Activated T-helper 2 cell treated with anti-CD3 and anti-CD28 coated beads, Interferon-gamma antibody, Interleukin-2, Interleukin-4, amounts not matched to agents 10 μg/mL and 5 μg/mL and 100 μg/mL, durations not matched to agents 14 hours and 24 hours and 36 hours (primary cell): ENCODE data around the gene LINC00305. TPM values are rescaled to one million over a fixed set of nuclear protein-coding genes. Genes with fewer than 3 reads are reported as not detected.

ENCODE experiments used
- DNase-seq: peaks from one replicate; pipeline ENCODE4 v3.0.0; 2021; ENCODE audit warnings: low spot score
- H3K27ac Mint-ChIP-seq: one replicate; pipeline ENCODE4 v1.8.0; 2021; ENCODE audit warnings: mixed read lengths
- H3K27me3 Mint-ChIP-seq: one replicate; pipeline ENCODE4 v1.8.0; 2021; ENCODE audit warnings: low read depth, mixed read lengths
- H3K36me3 Mint-ChIP-seq: one replicate; pipeline ENCODE4 v1.8.0; 2021; ENCODE audit warnings: low read depth, mixed read lengths
- H3K4me1 Mint-ChIP-seq: one replicate; pipeline ENCODE4 v1.8.0; 2021; ENCODE audit warnings: low read depth, mixed read lengths
- H3K4me3 Mint-ChIP-seq: one replicate; pipeline ENCODE4 v1.8.0; 2021; ENCODE audit warnings: low read depth, mild to moderate bottlenecking, moderate library complexity, mixed read lengths
- H3K9me3 Mint-ChIP-seq: one replicate; pipeline ENCODE4 v1.8.0; 2021; ENCODE audit warnings: mixed read lengths
- intact Hi-C: fragments of 100-400 bp; cut with micrococcal nuclease; formaldehyde crosslinking; loops from one replicate; pipeline ENCODE4 v1.15.1; 2023
- total RNA-seq: library from RNA; stranded (reverse); gene quantifications from 2 replicates; pipeline ENCODE4 v1.2.3, GENCODE V29; 2022

Gene LINC00305
- total RNA-seq, 1 donor from 2014 or later: not detected

GRCh38 chr18:64052772-64053171, 96.1 kb downstream of the LINC00305 start:
- Mint-ChIP-seq H3K27me3 (no peaks in the 10 kb centered on the region), H3K27ac (no peak overlapping the region), H3K9me3 (no peaks in the 10 kb centered on the region), H3K4me3 (no peak overlapping the region), H3K4me1 (no peaks in the 10 kb centered on the region), H3K36me3 (no peaks in the 10 kb centered on the region)
- no peak for DNase-seq
- intact Hi-C loops: no loop called here

- H3K9me3 Mint-ChIP-seq: peaks cover 4% of the 10 kb centered on the region
- H3K27ac Mint-ChIP-seq: no peak overlapping the region
- H3K27me3 Mint-ChIP-seq: no peaks in the 10 kb centered on the region
- no peak for DNase-seq
- H3K4me1 Mint-ChIP-seq: no peaks in the 10 kb centered on the region
- no peaks in the 10 kb centered on the region for H3K36me3 Mint-ChIP-seq
- no peak overlapping the region for H3K4me3 Mint-ChIP-seq
- intact Hi-C loops: no loop called here
Observed at GRCh38 chr18:64044616-64045015, 104.3 kb downstream of the LINC00305 start.

- H3K4me3 Mint-ChIP-seq: no peak overlapping the region
- no peaks in the 10 kb centered on the region for H3K36me3 Mint-ChIP-seq
- H3K27ac Mint-ChIP-seq: no peak overlapping the region
- H3K4me1 Mint-ChIP-seq: no peaks in the 10 kb centered on the region
- no peak for DNase-seq
- no peaks in the 10 kb centered on the region for H3K27me3 Mint-ChIP-seq
- intact Hi-C loops: no loop called here
- peaks cover 4% of the 10 kb centered on the region for H3K9me3 Mint-ChIP-seq
Observed at GRCh38 chr18:64042728-64043358, 106.0 kb downstream of the LINC00305 start.

- DNase-seq: no peak
- H3K4me3 Mint-ChIP-seq: no peak overlapping the region
- intact Hi-C loops: no loop called here
- H3K9me3 Mint-ChIP-seq: peaks cover 4% of the 10 kb centered on the region
- no peaks in the 10 kb centered on the region for H3K36me3 Mint-ChIP-seq
- no peaks in the 10 kb centered on the region for H3K4me1 Mint-ChIP-seq
- H3K27me3 Mint-ChIP-seq: no peaks in the 10 kb centered on the region
- no peak overlapping the region for H3K27ac Mint-ChIP-seq
Observed at GRCh38 chr18:64037812-64038414, 111.0 kb downstream of the LINC00305 start.

- Mint-ChIP-seq H3K4me1 (no peaks in the 10 kb centered on the region), H3K4me3 (no peak overlapping the region), H3K27ac (no peak overlapping the region), H3K9me3 (no peaks in the 10 kb centered on the region), H3K27me3 (no peaks in the 10 kb centered on the region), H3K36me3 (no peaks in the 10 kb centered on the region)
- intact Hi-C loops: no loop called here
- DNase-seq: no peak
Observed at GRCh38 chr18:64032312-64032711, 116.6 kb downstream of the LINC00305 start.

DNA sequence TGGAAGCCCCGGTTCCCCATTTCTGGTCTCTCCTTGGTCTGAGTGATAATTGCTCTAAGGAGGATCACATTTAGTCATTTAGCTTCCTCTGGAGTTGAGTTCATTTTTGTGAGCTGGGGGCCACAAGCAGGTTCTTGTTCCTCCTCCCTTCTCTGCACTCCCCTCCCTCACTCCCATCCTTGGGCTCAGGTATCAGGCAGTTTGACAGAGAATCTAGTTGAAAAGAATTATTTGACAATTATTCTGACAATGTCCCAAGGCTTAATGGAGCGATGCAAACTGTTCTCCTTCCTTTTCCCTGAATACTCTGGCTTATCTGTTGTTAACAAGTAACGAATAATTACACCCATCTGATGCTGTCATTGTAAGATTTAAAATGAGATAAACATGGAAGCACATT, 117.5 kb downstream of the LINC00305 start:
- H3K4me3 Mint-ChIP-seq: no peak overlapping the region
- no peaks in the 10 kb centered on the region for H3K4me1 Mint-ChIP-seq
- H3K27me3 Mint-ChIP-seq: no peaks in the 10 kb centered on the region
- no peak for DNase-seq
- intact Hi-C loops: no loop called here
- no peaks in the 10 kb centered on the region for H3K36me3 Mint-ChIP-seq
- no peak overlapping the region for H3K27ac Mint-ChIP-seq
- no peaks in the 10 kb centered on the region for H3K9me3 Mint-ChIP-seq

Other genes with a start within 250 kb of the LINC00305 start
- gene SERPINB10, start 241.1 kb downstream of the LINC00305 start, total RNA-seq: not detected in 2 replicates
- gene HMSD, start 199.8 kb downstream of the LINC00305 start, total RNA-seq: 9.1 and 14.9 TPM in 2 replicates
- 19.0 and 21.0 TPM in 2 replicates for gene SERPINB8, start 179.0 kb downstream of the LINC00305 start, total RNA-seq